HG03139 (cell line): ENCODE data around the gene LGR4.

Experiments
- ATAC-seq: cut with Tn5 transposase; IDR thresholded peaks from one replicate; pipeline ENCODE4 v1.9.1; 2021; ENCODE audit not compliant: unreplicated experiment

LGR4 gene

GRCh38 chr11:27433742-27434141 is 38.8 kb downstream of the LGR4 start:
- ATAC-seq = no peak

GRCh38 chr11:27431808-27432207 is 40.8 kb downstream of the LGR4 start:
- no peak for ATAC-seq

- ATAC-seq = no peak
These were observed 42.7 kb downstream of the LGR4 start for GRCh38 chr11:27429761-27430393.

- no peak for ATAC-seq
These were observed 45.2 kb downstream of the LGR4 start for GRCh38 chr11:27427183-27427980.

GRCh38 chr11:27425814-27426213 is 46.8 kb downstream of the LGR4 start:
- no peak for ATAC-seq

- ATAC-seq = no peak
These were observed 49.5 kb downstream of the LGR4 start for GRCh38 chr11:27423125-27423524.

GRCh38 chr11:27421819-27422494 is 50.6 kb downstream of the LGR4 start:
- no peak for ATAC-seq

- ATAC-seq = no peak
These were observed 51.6 kb downstream of the LGR4 start for GRCh38 chr11:27420722-27421572.

GRCh38 chr11:27420217-27420616 is 52.4 kb downstream of the LGR4 start:
- ATAC-seq = no peak

- ATAC-seq = no peak
These were observed 54.2 kb downstream of the LGR4 start for GRCh38 chr11:27418356-27418755.

GRCh38 chr11:27416568-27417176 is 55.9 kb downstream of the LGR4 start:
- ATAC-seq = no peak

GRCh38 chr11:27414644-27415043 is 57.9 kb downstream of the LGR4 start:
- no peak for ATAC-seq

- no peak for ATAC-seq
These were observed 59.4 kb downstream of the LGR4 start for GRCh38 chr11:27413218-27413617.

GRCh38 chr11:27412192-27412691 is 60.3 kb downstream of the LGR4 start:
- ATAC-seq = no peak

GRCh38 chr11:27411328-27411727 is 61.3 kb downstream of the LGR4 start:
- ATAC-seq = no peak

- ATAC-seq = no peak
These were observed 62.3 kb downstream of the LGR4 start for GRCh38 chr11:27410272-27410671.

GRCh38 chr11:27409742-27410141 is 62.8 kb downstream of the LGR4 start:
- no peak for ATAC-seq

GRCh38 chr11:27409049-27409448 is 63.5 kb downstream of the LGR4 start:
- no peak for ATAC-seq

- no peak for ATAC-seq
These were observed 64.3 kb downstream of the LGR4 start for GRCh38 chr11:27408246-27408800.
